ENCODE results near the gene RETN. TPM values are rescaled to one million over a fixed set of nuclear protein-coding genes. Genes with fewer than 3 reads are reported as not detected.

Gene RETN
- total RNA-seq, 1 donor from 2014 or later = 21.1 TPM

DNA sequence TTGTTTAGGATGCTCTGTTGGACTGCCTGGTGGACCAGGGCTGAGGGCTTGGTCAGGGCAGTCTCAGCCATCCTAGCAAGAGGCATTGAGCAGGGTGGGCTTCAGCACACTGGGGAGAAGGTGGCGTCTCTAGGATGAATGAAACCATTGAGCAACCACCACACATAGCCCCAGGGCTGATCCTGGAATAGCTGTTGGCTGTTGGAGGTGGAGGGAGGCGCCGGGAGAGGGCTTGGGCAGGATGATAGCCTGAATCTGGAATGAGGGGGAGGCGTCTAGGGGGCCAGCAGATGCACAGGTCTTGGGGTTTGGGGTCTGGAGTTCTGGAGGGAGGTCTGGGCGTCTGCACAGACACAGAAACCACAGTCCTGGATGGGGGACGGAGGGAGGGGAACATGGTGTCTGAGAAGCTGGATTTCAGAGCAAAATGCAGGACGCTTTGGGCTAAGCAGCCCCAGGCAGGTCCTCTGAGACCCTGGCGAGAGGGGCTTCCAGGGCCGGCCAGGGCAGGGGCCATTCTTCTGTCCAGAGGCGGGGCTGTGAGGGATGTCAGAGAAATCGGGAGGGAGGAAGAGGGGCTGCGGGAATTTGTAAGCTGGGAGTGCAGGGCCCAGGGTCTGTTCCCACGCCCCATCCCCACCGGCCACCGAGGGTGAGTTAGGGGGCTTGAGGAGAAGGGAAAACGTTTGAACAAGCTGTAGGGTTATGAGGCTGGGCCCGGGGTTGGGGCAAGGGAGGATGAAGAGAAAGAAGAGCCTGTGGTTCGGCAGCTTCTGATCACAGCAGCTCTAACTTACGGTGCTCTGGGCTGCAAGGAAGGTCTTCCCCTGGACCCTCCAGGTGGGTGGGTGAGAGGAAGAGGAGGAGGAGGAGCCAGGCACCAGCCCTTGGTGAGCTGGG is 16.9 kb downstream of the RETN start:
- Histone ChIP-seq H3K27ac (no peak overlapping the region), H3K27me3 (ENCODE audit: low read depth) (peaks cover 10% of the 10 kb centered on the region), H3K36me3 (peaks cover 34% of the 10 kb centered on the region), H3K9me3 (no peaks in the 10 kb centered on the region), H3K4me3 (no peak overlapping the region), H3K4me1 (peaks cover 7% of the 10 kb centered on the region)
- ATAC-seq (no peak), DNase-seq (no peak)
- intact Hi-C loops (cut with DNase I) = no loop called here
- TF ChIP-seq, protein P1, sequence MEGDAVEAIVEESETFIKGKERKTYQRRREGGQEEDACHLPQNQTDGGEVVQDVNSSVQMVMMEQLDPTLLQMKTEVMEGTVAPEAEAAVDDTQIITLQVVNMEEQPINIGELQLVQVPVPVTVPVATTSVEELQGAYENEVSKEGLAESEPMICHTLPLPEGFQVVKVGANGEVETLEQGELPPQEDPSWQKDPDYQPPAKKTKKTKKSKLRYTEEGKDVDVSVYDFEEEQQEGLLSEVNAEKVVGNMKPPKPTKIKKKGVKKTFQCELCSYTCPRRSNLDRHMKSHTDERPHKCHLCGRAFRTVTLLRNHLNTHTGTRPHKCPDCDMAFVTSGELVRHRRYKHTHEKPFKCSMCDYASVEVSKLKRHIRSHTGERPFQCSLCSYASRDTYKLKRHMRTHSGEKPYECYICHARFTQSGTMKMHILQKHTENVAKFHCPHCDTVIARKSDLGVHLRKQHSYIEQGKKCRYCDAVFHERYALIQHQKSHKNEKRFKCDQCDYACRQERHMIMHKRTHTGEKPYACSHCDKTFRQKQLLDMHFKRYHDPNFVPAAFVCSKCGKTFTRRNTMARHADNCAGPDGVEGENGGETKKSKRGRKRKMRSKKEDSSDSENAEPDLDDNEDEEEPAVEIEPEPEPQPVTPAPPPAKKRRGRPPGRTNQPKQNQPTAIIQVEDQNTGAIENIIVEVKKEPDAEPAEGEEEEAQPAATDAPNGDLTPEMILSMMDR (IDR thresholded peaks at IDR 0.05) = no peak

DNA sequence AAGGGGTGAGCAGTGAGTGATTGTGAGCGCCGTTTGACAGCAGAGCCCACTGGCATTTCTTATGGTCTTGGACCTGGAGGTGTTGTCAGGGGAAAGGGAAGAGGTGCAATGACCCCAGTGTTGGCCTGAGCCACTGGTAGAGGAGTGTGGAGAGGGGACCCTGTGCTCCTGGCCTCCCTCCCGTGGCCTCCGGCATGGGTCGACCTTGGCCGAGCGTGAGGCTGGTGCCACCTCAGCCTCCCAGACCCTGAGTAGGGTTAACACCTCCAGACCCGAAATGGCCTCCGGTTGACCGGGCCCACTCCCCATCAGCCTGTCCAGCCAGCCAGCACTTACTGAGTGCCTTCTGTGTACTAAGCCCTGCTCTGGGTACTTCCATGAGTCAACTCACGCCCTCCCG is 18.3 kb downstream of the RETN start:
- no peak for DNase-seq
- Histone ChIP-seq H3K36me3 (peaks cover 31% of the 10 kb centered on the region), H3K27ac (no peak overlapping the region), H3K4me3 (no peak overlapping the region), H3K9me3 (no peaks in the 10 kb centered on the region), H3K4me1 (peaks cover 2% of the 10 kb centered on the region), H3K27me3 (ENCODE audit: low read depth) (peaks cover 10% of the 10 kb centered on the region)
- no peak for ATAC-seq
- intact Hi-C loops (cut with DNase I) = no loop called here
- TF ChIP-seq, protein P1 (IDR thresholded peaks at IDR 0.05) = no peak

DNA sequence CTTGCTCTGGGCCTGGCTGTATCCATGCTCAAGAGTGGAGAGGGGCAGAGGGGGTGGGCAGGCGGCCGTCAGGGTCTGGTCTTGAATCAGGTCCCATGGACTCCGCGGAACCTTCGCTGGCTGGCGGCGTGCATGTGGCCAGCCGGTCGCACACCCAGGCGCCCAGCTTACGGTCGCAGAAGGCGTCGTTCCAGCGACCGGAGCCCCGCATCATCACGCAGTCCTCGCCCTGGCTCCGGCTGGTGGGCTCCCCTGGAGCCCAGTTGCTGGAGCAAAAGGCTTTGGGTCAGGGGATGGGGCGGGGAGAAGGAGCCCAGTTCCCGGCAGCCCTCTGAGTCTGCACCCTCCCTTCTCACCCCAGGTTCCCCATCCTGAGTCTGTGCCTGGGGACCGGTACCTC is 20.3 kb downstream of the RETN start:
- ATAC-seq = no peak

DNA sequence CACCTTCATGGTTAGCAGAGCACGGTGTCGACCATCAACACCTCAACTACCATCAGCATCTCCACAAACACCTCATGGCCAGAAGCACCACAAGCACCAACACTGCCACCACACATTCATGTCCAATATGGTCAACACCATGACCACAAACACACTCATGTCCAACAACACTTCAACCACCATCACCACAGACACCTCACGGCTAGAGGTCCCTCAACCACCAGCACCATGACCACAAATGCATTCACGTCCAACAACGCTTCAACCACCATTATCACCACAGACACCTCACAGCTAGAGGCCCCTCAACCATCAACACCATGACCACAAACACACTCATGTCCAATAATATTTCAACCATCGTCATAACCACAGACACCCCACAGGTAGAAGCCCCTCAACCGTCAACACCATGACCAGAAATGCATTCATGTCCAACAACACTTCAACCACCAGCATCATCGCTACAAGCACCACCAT is 22.0 kb downstream of the RETN start:
- DNase-seq = no peak
- Histone ChIP-seq H3K36me3 (no peaks in the 10 kb centered on the region), H3K4me3 (no peak overlapping the region), H3K4me1 (no peaks in the 10 kb centered on the region), H3K27ac (no peak overlapping the region), H3K27me3 (ENCODE audit: low read depth) (peaks cover 10% of the 10 kb centered on the region), H3K9me3 (no peaks in the 10 kb centered on the region)
- TF ChIP-seq, protein P1 (IDR thresholded peaks at IDR 0.05) = no peak
- intact Hi-C loops (cut with DNase I) = no loop called here
- ATAC-seq = no peak

More for the DNA sequence above, 20.3 kb downstream of the RETN start:
- Histone ChIP-seq H3K9me3 (no peaks in the 10 kb centered on the region), H3K36me3 (peaks cover 12% of the 10 kb centered on the region), H3K4me3 (no peak overlapping the region), H3K4me1 (no peaks in the 10 kb centered on the region), H3K27me3 (ENCODE audit: low read depth) (peaks cover 10% of the 10 kb centered on the region), H3K27ac (no peak overlapping the region)
- intact Hi-C loops (cut with DNase I) = no loop called here
- TF ChIP-seq, protein P1 (IDR thresholded peaks at IDR 0.05) = no peak
- no peak for DNase-seq

DNA sequence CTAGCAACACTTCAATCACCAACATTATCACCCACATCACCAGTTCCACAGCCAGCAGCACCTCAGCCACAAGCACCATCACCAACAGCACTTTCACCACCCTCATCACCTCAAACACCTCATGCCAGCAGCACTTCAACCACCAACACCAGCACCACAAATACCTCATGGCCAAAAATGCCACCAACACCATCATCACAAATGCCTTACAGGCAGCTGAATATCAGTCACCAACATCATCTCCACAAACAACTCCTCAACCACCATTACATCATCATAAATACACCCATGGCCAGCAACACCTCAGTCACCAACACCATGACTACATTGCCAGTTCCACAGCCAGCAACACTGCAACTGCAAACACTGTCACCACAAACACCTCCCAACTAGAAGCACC is 22.6 kb downstream of the RETN start:
- no peaks in the 10 kb centered on the region for H3K4me1 ChIP-seq
- no peak for ATAC-seq
- TF ChIP-seq, protein P1 (IDR thresholded peaks at IDR 0.05) = no peak
- H3K9me3 ChIP-seq = no peaks in the 10 kb centered on the region
- H3K4me3 ChIP-seq = no peak overlapping the region
- DNase-seq = no peak
- H3K27ac ChIP-seq = no peak overlapping the region
- peaks cover 12% of the 10 kb centered on the region for H3K27me3 ChIP-seq (ENCODE audit: low read depth)
- intact Hi-C loops (cut with DNase I) = no loop called here
- H3K36me3 ChIP-seq = no peaks in the 10 kb centered on the region

Measured in lower lobe of right lung (tissue), 2 donors.